Left lung (tissue), 10 donors: Measurements from ENCODE around the gene IGSF21. TPM values are rescaled to one million over a fixed set of nuclear protein-coding genes. Genes with fewer than 3 reads are reported as not detected.

Source experiments
- ATAC-seq: fragments of 200-7000 bp; cut with Tn5 transposase; one replicate; pipeline ENCODE4 v1.9.1; 2020; ENCODE audit warnings: moderate library complexity
- DNase-seq, 4 donors: peaks; one replicate each; pipeline ENCODE4 v3.0.0-alpha.2; 2013 to 2020
- H3K27ac ChIP-seq, 2 donors: fragments of 200-600 bp; sonication (generic) in 1 of 2; one replicate each; pipeline versions ENCODE4 v1.5.0 to v1.8.0; 2020 to 2021
- H3K27me3 ChIP-seq, 2 donors: fragments of 200-600 bp; sonication (generic) in 1 of 2; one replicate each; pipeline versions ENCODE4 v1.5.0 to v1.8.0; 2020 to 2021
- H3K36me3 ChIP-seq, 2 donors: fragments of 200-600 bp; sonication (generic) in 1 of 2; one replicate each; pipeline versions ENCODE4 v1.5.0 to v1.8.0; 2020 to 2021
- H3K4me1 ChIP-seq, 2 donors: fragments of 200-600 bp; one replicate each; pipeline ENCODE4 v1.8.0; 2021
- H3K4me3 ChIP-seq, 2 donors: fragments of 200-600 bp; sonication (generic) in 1 of 2; one replicate each; pipeline versions ENCODE4 v1.5.0 to v1.8.0; 2020 to 2021; ENCODE audit warnings: mild to moderate bottlenecking in 1 of 2
- H3K9me3 ChIP-seq, 2 donors: fragments of 200-600 bp; sonication (generic) in 1 of 2; one replicate each; pipeline versions ENCODE4 v1.5.0 to v1.8.0; 2020 to 2021
- CTCF ChIP-seq, 2 donors: fragments of 200-600 bp; sonication (generic) in 1 of 2; IDR thresholded peaks; one replicate each; pipeline versions ENCODE4 v1.5.0 to v1.8.0; 2021; ENCODE audit warnings: antibody characterized with exemption in 2 of 2
- intact Hi-C, 2 donors: fragments of 100-400 bp; cut with DNase I; formaldehyde crosslinking; loops; one replicate each; pipeline versions ENCODE4 v1.11.2 to v1.14.2; 2022
- polyA plus RNA-seq, 6 donors: library from polyadenylated mRNA; unstranded; fragments of 120-200 nt; gene quantifications; one replicate each; pipeline ENCODE4 v1.2.1, GENCODE V29; 2013; ENCODE audit not compliant: insufficient read length in 6 of 6
- total RNA-seq, 2 donors: library from RNA; stranded (reverse); fragmentation: NEBNext Ultra II Directional; extraction: Animal tissue kit (Norgen Biotek cat#: 25700); gene quantifications; one replicate each; pipeline ENCODE4 v1.2.1, GENCODE V29; 2021
- donor health status: DM: no; HTN: yes; CAD: no.
- donor health status: DM: no; HTN: no; CAD: no.

The IGSF21 gene
- total and polyA plus RNA-seq, 8 donors = 0.14 to 1.2 (median 0.25) TPM; not detected in 2

DNA sequence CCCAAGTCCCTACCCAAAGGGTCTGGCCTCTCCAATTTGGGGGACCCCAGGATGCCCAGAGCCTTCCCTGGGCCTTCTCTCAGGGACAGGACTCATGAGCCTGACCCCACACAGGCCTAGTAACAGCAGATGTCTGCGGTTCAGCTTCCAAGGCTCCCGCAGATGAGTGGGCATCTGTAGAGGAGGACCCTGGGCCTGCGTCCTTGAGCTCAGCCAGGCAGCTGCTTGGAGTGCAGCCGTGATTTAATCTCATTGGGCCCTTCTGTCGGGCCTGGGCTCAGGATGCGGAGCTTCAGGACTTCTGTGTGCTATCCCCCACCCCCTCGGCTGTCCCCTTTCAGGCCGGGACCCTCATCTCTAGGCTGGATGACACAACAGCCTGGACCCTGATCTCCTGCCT is 35.4 kb downstream of the IGSF21 start:
- Histone ChIP-seq H3K27ac (no peak overlapping the region), H3K4me3 (no peak overlapping the region), H3K27me3 (peaks cover 0 to 39% of the 10 kb centered on the region in 2 donors), H3K9me3 (no peaks in the 10 kb centered on the region), H3K4me1 (no peaks in the 10 kb centered on the region), H3K36me3 (no peaks in the 10 kb centered on the region)
- no peak for ATAC-seq
- no peak for TF ChIP-seq CTCF (IDR thresholded peaks at IDR 0.05)
- intact Hi-C loops = no loop called here
- no peak for DNase-seq

GRCh38 chr1:18144062-18144461 is 36.5 kb downstream of the IGSF21 start:
- Histone ChIP-seq H3K27me3 (peaks cover 0 to 36% of the 10 kb centered on the region in 2 donors), H3K4me3 (no peak overlapping the region), H3K4me1 (no peaks in the 10 kb centered on the region), H3K27ac (no peak overlapping the region), H3K9me3 (no peaks in the 10 kb centered on the region), H3K36me3 (no peaks in the 10 kb centered on the region)
- intact Hi-C loops = no loop called here
- DNase-seq = no peak
- no peak for ATAC-seq
- no peak for TF ChIP-seq CTCF (IDR thresholded peaks at IDR 0.05)

DNA sequence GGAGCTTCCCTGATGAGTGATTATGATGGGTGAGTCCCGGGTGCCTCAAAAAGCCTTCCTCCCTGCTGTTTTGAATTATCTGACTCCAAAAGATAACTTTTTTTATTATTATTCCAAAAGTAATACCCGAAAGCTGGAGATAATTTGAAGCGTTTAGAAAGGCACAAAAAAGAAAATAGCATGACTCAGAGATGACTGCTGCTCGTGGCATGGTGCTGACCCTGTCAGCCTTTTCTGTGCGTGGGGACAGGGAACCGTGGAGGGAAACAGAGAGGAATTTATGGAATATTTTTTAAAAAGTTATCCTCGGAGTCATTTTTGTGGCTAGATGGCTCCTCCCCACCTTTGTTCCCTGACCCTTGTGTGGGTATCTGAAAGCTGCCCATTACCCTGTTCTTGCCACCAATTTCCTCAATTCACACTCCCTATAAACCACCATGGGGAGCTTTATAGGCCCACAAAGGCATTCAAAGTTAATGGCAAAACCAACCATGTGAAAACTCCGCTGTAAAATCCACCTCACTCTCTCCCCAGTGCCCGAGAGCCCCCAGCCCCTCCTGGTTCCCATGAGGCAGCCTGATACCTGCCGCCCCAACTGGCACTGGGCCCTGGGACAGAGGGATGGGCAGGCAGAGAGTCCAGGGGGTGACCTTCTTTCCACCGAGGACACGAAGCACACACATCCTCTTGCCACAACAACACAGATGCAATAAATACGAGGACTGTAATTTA is 37.5 kb downstream of the IGSF21 start:
- ATAC-seq = no peak
- TF ChIP-seq CTCF (IDR thresholded peaks at IDR 0.05) = no peak
- no peak overlapping the region for H3K4me3 ChIP-seq
- no peaks in the 10 kb centered on the region for H3K9me3 ChIP-seq
- no peaks in the 10 kb centered on the region for H3K4me1 ChIP-seq
- no peaks in the 10 kb centered on the region for H3K36me3 ChIP-seq
- no peak for DNase-seq
- H3K27ac ChIP-seq = no peak overlapping the region
- intact Hi-C loops = no loop called here
- peaks cover 0 to 27% of the 10 kb centered on the region in 2 donors for H3K27me3 ChIP-seq

GRCh38 chr1:18145851-18146618 is 38.4 kb downstream of the IGSF21 start:
- intact Hi-C loops = no loop called here
- DNase-seq (no peak), ATAC-seq (no peak)
- TF ChIP-seq CTCF (IDR thresholded peaks at IDR 0.05) = no peak
- H3K4me3 ChIP-seq = no peak overlapping the region
- H3K9me3 ChIP-seq = no peaks in the 10 kb centered on the region
- no peaks in the 10 kb centered on the region for H3K36me3 ChIP-seq
- H3K4me1 ChIP-seq = no peaks in the 10 kb centered on the region
- peaks cover 0 to 24% of the 10 kb centered on the region in 2 donors for H3K27me3 ChIP-seq
- H3K27ac ChIP-seq = no peak overlapping the region

DNA sequence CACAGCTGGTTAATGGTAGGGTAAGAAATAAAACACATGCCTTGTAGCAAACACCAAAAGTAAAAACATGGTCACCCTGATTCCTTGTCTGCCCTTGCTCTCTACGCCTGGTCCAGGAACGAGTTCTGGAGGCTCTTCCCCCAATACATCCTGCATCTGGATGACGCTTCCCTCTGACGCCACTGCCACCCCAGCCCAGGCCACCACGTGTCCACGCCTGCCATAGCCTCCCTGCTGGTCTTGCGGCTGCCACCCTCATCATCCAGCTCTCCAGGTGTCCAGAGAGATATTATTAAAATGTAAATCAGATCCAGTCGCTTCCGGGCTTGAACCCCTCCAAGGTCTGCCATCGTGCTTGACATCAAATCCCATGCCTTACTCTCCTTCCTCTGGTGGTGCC is 39.3 kb downstream of the IGSF21 start:
- DNase-seq (no peak), ATAC-seq (no peak)
- Histone ChIP-seq H3K4me3 (no peak overlapping the region), H3K4me1 (no peaks in the 10 kb centered on the region), H3K9me3 (no peaks in the 10 kb centered on the region), H3K27me3 (peaks cover 0 to 30% of the 10 kb centered on the region in 2 donors), H3K27ac (no peak overlapping the region), H3K36me3 (no peaks in the 10 kb centered on the region)
- no peak for TF ChIP-seq CTCF (IDR thresholded peaks at IDR 0.05)
- intact Hi-C loops = no loop called here
